ENCODE data around the gene PKN1. TPM values are rescaled to one million over a fixed set of nuclear protein-coding genes. Genes with fewer than 3 reads are reported as not detected.
"Not testable (repeated sequence)": the region's sequence is repeated elsewhere in the genome, so short reads cannot be mapped to it uniquely, and the experiment has no call there.

The PKN1 gene
- total and polyA plus RNA-seq, 2 experiments from 2014 or later = 86.8 to 201 TPM

DNA sequence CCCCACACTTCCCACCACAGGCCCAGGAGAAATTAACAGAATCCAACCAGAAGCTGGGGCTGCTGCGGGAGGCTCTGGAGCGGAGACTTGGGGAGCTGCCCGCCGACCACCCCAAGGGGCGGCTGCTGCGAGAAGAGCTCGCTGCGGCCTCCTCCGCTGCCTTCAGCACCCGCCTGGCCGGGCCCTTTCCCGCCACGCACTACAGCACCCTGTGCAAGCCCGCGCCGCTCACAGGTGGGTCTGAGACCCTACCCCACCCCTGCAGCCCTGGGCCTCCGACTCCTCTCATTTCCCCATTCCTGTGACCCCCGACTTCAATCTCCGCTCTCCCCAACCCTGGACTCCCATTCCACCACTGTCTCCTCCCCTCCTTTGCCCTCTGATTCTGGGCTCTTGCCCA, 17.8 kb downstream of the PKN1 start:
- peaks cover 58% of the 10 kb centered on the region for H3K36me3 Mint-ChIP-seq (ENCODE audit: low read depth)

DNA sequence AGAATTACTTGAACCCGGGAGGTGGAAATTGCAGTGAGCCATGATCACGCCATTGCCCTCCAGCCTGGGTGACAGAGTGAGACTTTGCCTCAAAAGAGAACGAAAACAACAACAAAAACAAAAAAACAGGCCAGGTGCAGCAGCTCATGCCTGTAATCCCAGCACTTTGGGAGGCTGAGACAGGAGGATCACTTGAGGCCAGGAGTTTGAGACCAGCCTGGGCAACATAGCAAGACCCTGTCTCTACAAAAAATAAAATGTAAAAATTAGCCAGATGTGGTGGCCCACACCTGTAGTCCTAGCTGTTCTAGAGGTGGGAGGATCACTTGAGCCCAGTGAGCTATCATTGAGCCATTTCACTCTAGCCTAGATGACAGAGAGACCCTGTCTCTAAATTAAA, 19.2 kb downstream of the PKN1 start:
- H3K4me2 ChIP-seq; H4K20me1 ChIP-seq (replicated peaks; ENCODE audit: insufficient read depth); H3K36me3 ChIP-seq (ENCODE audit: insufficient read depth); H3K4me1 ChIP-seq (ENCODE audit: insufficient read depth); H3K4me3 ChIP-seq; ATAC-seq; H3K9me3 Mint-ChIP-seq; H3K79me2 ChIP-seq (replicated peaks; ENCODE audit: insufficient read depth); H3K27ac Mint-ChIP-seq; H2AFZ ChIP-seq; DNase-seq (ENCODE audit: low spot score); H3K9me2 ChIP-seq (ENCODE audit: insufficient read depth); H3K4me3 Mint-ChIP-seq; H3K27ac ChIP-seq (ENCODE audit: low read depth); H3K4me1 Mint-ChIP-seq; H3K27me3 ChIP-seq (ENCODE audit: insufficient read depth): not testable (repeated sequence)
- peaks cover 46% of the 10 kb centered on the region for H3K36me3 Mint-ChIP-seq (ENCODE audit: low read depth)
- H3K27me3 Mint-ChIP-seq (ENCODE audit: insufficient read depth, low read depth, poor library complexity) = peaks cover 12% of the 10 kb centered on the region
- H3F3A ChIP-seq (replicated peaks; ENCODE audit: low read depth) = peaks cover 14% of the 10 kb centered on the region

More for the DNA sequence above, 17.8 kb downstream of the PKN1 start:
- TF ChIP-seq STAT1 (IDR thresholded peaks at IDR 0.05; ENCODE audit: unreplicated experiment) (no peak), CREB1 (CRISPR knock-in tag; IDR thresholded peaks at IDR 0.05; ENCODE audit: low read depth) (no peak), ZNF114 (CRISPR knock-in tag; IDR thresholded peaks at IDR 0.05) (no peak)
- Histone ChIP-seq H3K9me2 (ENCODE audit: insufficient read depth) (no peaks in the 10 kb centered on the region), H3K4me2 (no peak overlapping the region), H3K4me1 (ENCODE audit: insufficient read depth) (no peaks in the 10 kb centered on the region), H4K20me1 (replicated peaks; ENCODE audit: insufficient read depth) (no peaks in the 10 kb centered on the region), H3K4me3 (no peak overlapping the region), H3F3A (replicated peaks; ENCODE audit: low read depth) (peaks cover 14% of the 10 kb centered on the region), H3K27me3 (ENCODE audit: insufficient read depth) (no peaks in the 10 kb centered on the region), H3K79me2 (replicated peaks; ENCODE audit: insufficient read depth) (no peaks in the 10 kb centered on the region), H2AFZ (no peak overlapping the region), H3K27ac (ENCODE audit: low read depth) (no peak overlapping the region), H3K36me3 (ENCODE audit: insufficient read depth) (peaks cover 20% of the 10 kb centered on the region)
- no peak overlapping the region for H3K4me3 Mint-ChIP-seq
- ATAC-seq = no peak
- no peak for DNase-seq (ENCODE audit: low spot score)
- no peaks in the 10 kb centered on the region for H3K4me1 Mint-ChIP-seq
- H3K9me3 Mint-ChIP-seq = no peaks in the 10 kb centered on the region; the same call in 2 of the 3 replicates
- peaks cover 14% of the 10 kb centered on the region for H3K27me3 Mint-ChIP-seq (ENCODE audit: insufficient read depth, low read depth, poor library complexity)
- no peak overlapping the region for H3K27ac Mint-ChIP-seq

DNA sequence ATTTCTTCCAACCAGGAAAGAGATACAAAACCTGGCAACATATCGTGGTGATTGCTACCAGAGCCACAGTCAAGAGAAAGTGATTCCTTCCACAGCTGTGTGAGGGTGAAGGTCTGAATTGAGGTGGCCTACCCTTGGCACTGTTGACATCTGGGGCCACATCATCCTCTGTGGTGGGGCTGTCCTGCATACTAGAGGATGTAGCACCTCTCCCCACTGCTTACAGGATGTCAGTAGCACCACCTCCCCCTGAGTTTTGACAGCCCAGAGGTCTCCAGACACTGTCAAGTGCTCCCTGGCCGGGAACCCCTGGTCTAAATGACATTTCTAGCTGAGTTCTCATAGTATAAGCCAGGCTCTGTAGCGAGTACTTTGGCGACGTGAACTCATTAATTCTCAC, 26.6 kb downstream of the PKN1 start:
- Mint-ChIP-seq H3K9me3 (no peaks in the 10 kb centered on the region), H3K36me3 (ENCODE audit: low read depth) (peaks cover 30% of the 10 kb centered on the region), H3K4me1 (no peaks in the 10 kb centered on the region), H3K27me3 (ENCODE audit: insufficient read depth, low read depth, poor library complexity) (peaks cover 3% of the 10 kb centered on the region), H3K4me3 (no peak overlapping the region), H3K27ac (no peak overlapping the region)
- Histone ChIP-seq H2AFZ (no peak overlapping the region), H3K36me3 (ENCODE audit: insufficient read depth) (peaks cover 6% of the 10 kb centered on the region; the same call in 1 of the 2 replicates), H3K79me2 (replicated peaks; ENCODE audit: insufficient read depth) (no peaks in the 10 kb centered on the region), H4K20me1 (replicated peaks; ENCODE audit: insufficient read depth) (peaks cover 3% of the 10 kb centered on the region; the same call in 1 of the 2 replicates), H3K9me2 (ENCODE audit: insufficient read depth) (no peaks in the 10 kb centered on the region), H3K27me3 (ENCODE audit: insufficient read depth) (no peaks in the 10 kb centered on the region), H3F3A (replicated peaks; ENCODE audit: low read depth) (no peaks in the 10 kb centered on the region), H3K4me2 (no peak overlapping the region), H3K4me1 (ENCODE audit: insufficient read depth) (no peaks in the 10 kb centered on the region), H3K4me3 (no peak overlapping the region), H3K27ac (ENCODE audit: low read depth) (no peak overlapping the region)
- no peak for ATAC-seq
- DNase-seq (ENCODE audit: low spot score) = no peak
- TF ChIP-seq CREB1 (CRISPR knock-in tag; IDR thresholded peaks at IDR 0.05; ENCODE audit: low read depth) (no peak), ZNF114 (CRISPR knock-in tag; IDR thresholded peaks at IDR 0.05) (no peak), POLR2AphosphoS5 (IDR thresholded peaks at IDR 0.05; ENCODE audit: low read depth) (no peak), EZH2 (IDR thresholded peaks at IDR 0.05; ENCODE audit: low read depth, unreplicated experiment) (no peak), ZNF331 (CRISPR knock-in tag; IDR thresholded peaks at IDR 0.05; ENCODE audit: low read depth) (no peak), EZH2phosphoT487 (IDR thresholded peaks at IDR 0.05; ENCODE audit: unreplicated experiment) (no peak), NANOG (IDR thresholded peaks at IDR 0.05; ENCODE audit: borderline replicate concordance) (no peak), STAT1 (IDR thresholded peaks at IDR 0.05; ENCODE audit: unreplicated experiment) (no peak)
- TF ChIP-seq, protein P1, sequence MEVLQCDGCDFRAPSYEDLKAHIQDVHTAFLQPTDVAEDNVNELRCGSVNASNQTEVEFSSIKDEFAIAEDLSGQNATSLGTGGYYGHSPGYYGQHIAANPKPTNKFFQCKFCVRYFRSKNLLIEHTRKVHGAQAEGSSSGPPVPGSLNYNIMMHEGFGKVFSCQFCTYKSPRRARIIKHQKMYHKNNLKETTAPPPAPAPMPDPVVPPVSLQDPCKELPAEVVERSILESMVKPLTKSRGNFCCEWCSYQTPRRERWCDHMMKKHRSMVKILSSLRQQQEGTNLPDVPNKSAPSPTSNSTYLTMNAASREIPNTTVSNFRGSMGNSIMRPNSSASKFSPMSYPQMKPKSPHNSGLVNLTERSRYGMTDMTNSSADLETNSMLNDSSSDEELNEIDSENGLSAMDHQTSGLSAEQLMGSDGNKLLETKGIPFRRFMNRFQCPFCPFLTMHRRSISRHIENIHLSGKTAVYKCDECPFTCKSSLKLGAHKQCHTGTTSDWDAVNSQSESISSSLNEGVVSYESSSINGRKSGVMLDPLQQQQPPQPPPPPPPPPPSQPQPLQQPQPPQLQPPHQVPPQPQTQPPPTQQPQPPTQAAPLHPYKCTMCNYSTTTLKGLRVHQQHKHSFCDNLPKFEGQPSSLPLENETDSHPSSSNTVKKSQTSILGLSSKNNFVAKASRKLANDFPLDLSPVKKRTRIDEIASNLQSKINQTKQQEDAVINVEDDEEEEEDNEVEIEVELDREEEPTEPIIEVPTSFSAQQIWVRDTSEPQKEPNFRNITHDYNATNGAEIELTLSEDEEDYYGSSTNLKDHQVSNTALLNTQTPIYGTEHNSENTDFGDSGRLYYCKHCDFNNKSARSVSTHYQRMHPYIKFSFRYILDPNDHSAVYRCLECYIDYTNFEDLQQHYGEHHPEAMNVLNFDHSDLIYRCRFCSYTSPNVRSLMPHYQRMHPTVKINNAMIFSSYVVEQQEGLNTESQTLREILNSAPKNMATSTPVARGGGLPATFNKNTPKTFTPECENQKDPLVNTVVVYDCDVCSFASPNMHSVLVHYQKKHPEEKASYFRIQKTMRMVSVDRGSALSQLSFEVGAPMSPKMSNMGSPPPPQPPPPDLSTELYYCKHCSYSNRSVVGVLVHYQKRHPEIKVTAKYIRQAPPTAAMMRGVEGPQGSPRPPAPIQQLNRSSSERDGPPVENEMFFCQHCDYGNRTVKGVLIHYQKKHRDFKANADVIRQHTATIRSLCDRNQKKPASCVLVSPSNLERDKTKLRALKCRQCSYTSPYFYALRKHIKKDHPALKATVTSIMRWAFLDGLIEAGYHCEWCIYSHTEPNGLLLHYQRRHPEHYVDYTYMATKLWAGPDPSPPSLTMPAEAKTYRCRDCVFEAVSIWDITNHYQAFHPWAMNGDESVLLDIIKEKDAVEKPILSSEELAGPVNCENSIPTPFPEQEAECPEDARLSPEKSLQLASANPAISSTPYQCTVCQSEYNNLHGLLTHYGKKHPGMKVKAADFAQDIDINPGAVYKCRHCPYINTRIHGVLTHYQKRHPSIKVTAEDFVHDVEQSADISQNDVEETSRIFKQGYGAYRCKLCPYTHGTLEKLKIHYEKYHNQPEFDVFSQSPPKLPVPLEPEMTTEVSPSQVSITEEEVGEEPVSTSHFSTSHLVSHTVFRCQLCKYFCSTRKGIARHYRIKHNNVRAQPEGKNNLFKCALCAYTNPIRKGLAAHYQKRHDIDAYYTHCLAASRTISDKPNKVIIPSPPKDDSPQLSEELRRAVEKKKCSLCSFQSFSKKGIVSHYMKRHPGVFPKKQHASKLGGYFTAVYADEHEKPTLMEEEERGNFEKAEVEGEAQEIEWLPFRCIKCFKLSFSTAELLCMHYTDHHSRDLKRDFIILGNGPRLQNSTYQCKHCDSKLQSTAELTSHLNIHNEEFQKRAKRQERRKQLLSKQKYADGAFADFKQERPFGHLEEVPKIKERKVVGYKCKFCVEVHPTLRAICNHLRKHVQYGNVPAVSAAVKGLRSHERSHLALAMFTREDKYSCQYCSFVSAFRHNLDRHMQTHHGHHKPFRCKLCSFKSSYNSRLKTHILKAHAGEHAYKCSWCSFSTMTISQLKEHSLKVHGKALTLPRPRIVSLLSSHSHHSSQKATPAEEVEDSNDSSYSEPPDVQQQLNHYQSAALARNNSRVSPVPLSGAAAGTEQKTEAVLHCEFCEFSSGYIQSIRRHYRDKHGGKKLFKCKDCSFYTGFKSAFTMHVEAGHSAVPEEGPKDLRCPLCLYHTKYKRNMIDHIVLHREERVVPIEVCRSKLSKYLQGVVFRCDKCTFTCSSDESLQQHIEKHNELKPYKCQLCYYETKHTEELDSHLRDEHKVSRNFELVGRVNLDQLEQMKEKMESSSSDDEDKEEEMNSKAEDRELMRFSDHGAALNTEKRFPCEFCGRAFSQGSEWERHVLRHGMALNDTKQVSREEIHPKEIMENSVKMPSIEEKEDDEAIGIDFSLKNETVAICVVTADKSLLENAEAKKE (CRISPR knock-in tag; IDR thresholded peaks at IDR 0.05) = no peak
- TF ChIP-seq, protein P2, sequence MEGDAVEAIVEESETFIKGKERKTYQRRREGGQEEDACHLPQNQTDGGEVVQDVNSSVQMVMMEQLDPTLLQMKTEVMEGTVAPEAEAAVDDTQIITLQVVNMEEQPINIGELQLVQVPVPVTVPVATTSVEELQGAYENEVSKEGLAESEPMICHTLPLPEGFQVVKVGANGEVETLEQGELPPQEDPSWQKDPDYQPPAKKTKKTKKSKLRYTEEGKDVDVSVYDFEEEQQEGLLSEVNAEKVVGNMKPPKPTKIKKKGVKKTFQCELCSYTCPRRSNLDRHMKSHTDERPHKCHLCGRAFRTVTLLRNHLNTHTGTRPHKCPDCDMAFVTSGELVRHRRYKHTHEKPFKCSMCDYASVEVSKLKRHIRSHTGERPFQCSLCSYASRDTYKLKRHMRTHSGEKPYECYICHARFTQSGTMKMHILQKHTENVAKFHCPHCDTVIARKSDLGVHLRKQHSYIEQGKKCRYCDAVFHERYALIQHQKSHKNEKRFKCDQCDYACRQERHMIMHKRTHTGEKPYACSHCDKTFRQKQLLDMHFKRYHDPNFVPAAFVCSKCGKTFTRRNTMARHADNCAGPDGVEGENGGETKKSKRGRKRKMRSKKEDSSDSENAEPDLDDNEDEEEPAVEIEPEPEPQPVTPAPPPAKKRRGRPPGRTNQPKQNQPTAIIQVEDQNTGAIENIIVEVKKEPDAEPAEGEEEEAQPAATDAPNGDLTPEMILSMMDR (conservative IDR thresholded peaks at IDR 0.05; ENCODE audit: low read depth in 2 of 2) = no peak
